Dendritic cell treated with granulocyte-macrophage colony-stimulating factor and Interleukin-4, amounts not matched to agents 40 ng/mL and 50 ng/mL, for 4 days (primary cell): ENCODE measurements around the gene GATAD2A.
"Not testable (repeated sequence)": the region's sequence is repeated elsewhere in the genome, so short reads cannot be mapped to it uniquely, and the experiment has no call there.

Experiments
- H3K27ac Mint-ChIP-seq: one replicate; pipeline ENCODE4 v1.8.0; 2022; ENCODE audit warnings: mild to moderate bottlenecking, mixed read lengths
- H3K27me3 Mint-ChIP-seq: one replicate; pipeline ENCODE4 v1.8.0; 2022; ENCODE audit warnings: mild to moderate bottlenecking, mixed read lengths
- H3K36me3 Mint-ChIP-seq: one replicate; pipeline ENCODE4 v1.8.0; 2022; ENCODE audit warnings: low read depth, mixed read lengths
- H3K4me1 Mint-ChIP-seq: one replicate; pipeline ENCODE4 v1.8.0; 2022; ENCODE audit warnings: low read depth, mixed read lengths
- H3K4me3 Mint-ChIP-seq: one replicate; pipeline ENCODE4 v1.8.0; 2022; ENCODE audit warnings: mild to moderate bottlenecking, moderate library complexity, mixed read lengths
- H3K9me3 Mint-ChIP-seq: one replicate; pipeline ENCODE4 v1.8.0; 2022; ENCODE audit warnings: mixed read lengths
- intact Hi-C: fragments of 100-400 bp; cut with micrococcal nuclease; formaldehyde crosslinking; loops from one replicate; pipeline ENCODE4 v1.15.0; 2022

The GATAD2A gene

GRCh38 chr19:19382118-19382517, 23.4 kb upstream of the GATAD2A start:
- H3K27ac Mint-ChIP-seq = peak overlapping the region; percentile 73

GRCh38 chr19:19384486-19384885, 21.0 kb upstream of the GATAD2A start:
- H3K4me1 Mint-ChIP-seq = peaks cover 65% of the 10 kb centered on the region
- H3K36me3 Mint-ChIP-seq = peaks cover 34% of the 10 kb centered on the region
- peak overlapping the region; percentile 98 for H3K4me3 Mint-ChIP-seq
- no peaks in the 10 kb centered on the region for H3K9me3 Mint-ChIP-seq
- intact Hi-C loops = no loop called here
- peak overlapping the region; percentile 98 for H3K27ac Mint-ChIP-seq
- H3K27me3 Mint-ChIP-seq = no peaks in the 10 kb centered on the region

More at GRCh38 chr19:19382118-19382517, 23.4 kb upstream of the GATAD2A start:
- H3K4me1 Mint-ChIP-seq = peaks cover 62% of the 10 kb centered on the region
- no peaks in the 10 kb centered on the region for H3K9me3 Mint-ChIP-seq
- peaks cover 13% of the 10 kb centered on the region for H3K36me3 Mint-ChIP-seq
- intact Hi-C loops = no loop called here
- no peak overlapping the region for H3K4me3 Mint-ChIP-seq
- no peaks in the 10 kb centered on the region for H3K27me3 Mint-ChIP-seq

GRCh38 chr19:19385131-19385895, 20.2 kb upstream of the GATAD2A start:
- Mint-ChIP-seq H3K36me3 (peaks cover 42% of the 10 kb centered on the region), H3K4me3 (peak overlapping the region; percentile 98), H3K27ac (peak overlapping the region; percentile 98), H3K4me1 (peaks cover 73% of the 10 kb centered on the region), H3K9me3 (no peaks in the 10 kb centered on the region), H3K27me3 (no peaks in the 10 kb centered on the region)
- intact Hi-C loops = loop anchor here (1.0 kb wide), 1 partner anchor 20 kb away; the partner anchor contains the start of gene GATAD2A

GRCh38 chr19:19385896-19386869, 19.3 kb upstream of the GATAD2A start:
- Mint-ChIP-seq H3K9me3 (no peaks in the 10 kb centered on the region), H3K27me3 (no peaks in the 10 kb centered on the region), H3K27ac (peak overlapping the region; percentile 98), H3K4me3 (peak overlapping the region; percentile 98), H3K36me3 (peaks cover 48% of the 10 kb centered on the region), H3K4me1 (peaks cover 78% of the 10 kb centered on the region)
- intact Hi-C loops = loop anchor here (1.0 to 2.0 kb wide), 2 partner anchors 19 kb away; partner anchors contain the start of gene GATAD2A

- Mint-ChIP-seq H3K27ac (peak overlapping the region; percentile 98), H3K9me3 (no peaks in the 10 kb centered on the region), H3K4me3 (peak overlapping the region; percentile 98), H3K36me3 (peaks cover 48% of the 10 kb centered on the region), H3K27me3 (no peaks in the 10 kb centered on the region), H3K4me1 (peaks cover 78% of the 10 kb centered on the region)
- intact Hi-C loops = loop anchor here (2.0 kb wide), 1 partner anchor 20 kb away; no protein-coding TSS in a partner anchor
These were observed 18.4 kb upstream of the GATAD2A start for GRCh38 chr19:19387108-19387507.

GRCh38 chr19:19388568-19389555, 16.6 kb upstream of the GATAD2A start:
- intact Hi-C loops = no loop called here
- Mint-ChIP-seq H3K4me3 (peak overlapping the region; percentile 98), H3K27me3 (no peaks in the 10 kb centered on the region), H3K9me3 (no peaks in the 10 kb centered on the region), H3K4me1 (peaks cover 79% of the 10 kb centered on the region), H3K27ac (peak overlapping the region; percentile 98), H3K36me3 (peaks cover 48% of the 10 kb centered on the region)

GRCh38 chr19:19389683-19390082, 15.8 kb upstream of the GATAD2A start:
- H3K9me3 Mint-ChIP-seq, intact Hi-C loops, H3K27me3 Mint-ChIP-seq: not testable (repeated sequence)
- Mint-ChIP-seq H3K36me3 (peaks cover 48% of the 10 kb centered on the region), H3K4me3 (peak overlapping the region; percentile 13), H3K27ac (peak overlapping the region; percentile 98), H3K4me1 (peaks cover 81% of the 10 kb centered on the region)

GRCh38 chr19:19394333-19394732, 11.1 kb upstream of the GATAD2A start:
- Mint-ChIP-seq H3K36me3 (peaks cover 16% of the 10 kb centered on the region), H3K4me3 (peak overlapping the region; percentile 57), H3K27ac (peak overlapping the region; percentile 82), H3K4me1 (peaks cover 60% of the 10 kb centered on the region)
- H3K27me3 Mint-ChIP-seq, intact Hi-C loops, H3K9me3 Mint-ChIP-seq: not testable (repeated sequence)

GRCh38 chr19:19399733-19400433, 5.6 kb upstream of the GATAD2A start:
- Mint-ChIP-seq H3K27me3 (no peaks in the 10 kb centered on the region), H3K27ac (peak overlapping the region; percentile 6), H3K4me3 (no peak overlapping the region), H3K36me3 (peaks cover 11% of the 10 kb centered on the region), H3K4me1 (peaks cover 44% of the 10 kb centered on the region), H3K9me3 (no peaks in the 10 kb centered on the region)
- intact Hi-C loops = no loop called here

- H3K4me1 Mint-ChIP-seq = peaks cover 59% of the 10 kb centered on the region
- no peaks in the 10 kb centered on the region for H3K9me3 Mint-ChIP-seq
- H3K27ac Mint-ChIP-seq = peak overlapping the region; percentile 98
- peaks cover 17% of the 10 kb centered on the region for H3K36me3 Mint-ChIP-seq
- no peaks in the 10 kb centered on the region for H3K27me3 Mint-ChIP-seq
- intact Hi-C loops = no loop called here
- H3K4me3 Mint-ChIP-seq = no peak overlapping the region
These were observed 2.7 kb upstream of the GATAD2A start for GRCh38 chr19:19402656-19403372.

GRCh38 chr19:19403373-19403901, 2.0 kb upstream of the GATAD2A start:
- Mint-ChIP-seq H3K27me3 (no peaks in the 10 kb centered on the region), H3K4me3 (no peak overlapping the region), H3K9me3 (no peaks in the 10 kb centered on the region), H3K36me3 (peaks cover 17% of the 10 kb centered on the region), H3K4me1 (peaks cover 66% of the 10 kb centered on the region), H3K27ac (peak overlapping the region; percentile 98)
- intact Hi-C loops = no loop called here
